NCI-H524 treated with DMSO at 0.1 percent for 48 hours (cell line): Measurements from ENCODE around the gene NHS.

ENCODE experiments used
- DNase-seq: peaks from one replicate; lab custom pipeline; 2025; lab: John Stamatoyannopoulos, UW

The NHS gene

GRCh38 chrX:17590892-17591740, 216.1 kb downstream of the NHS start:
- peak; percentile 53 for DNase-seq

GRCh38 chrX:17591741-17592110, 216.7 kb downstream of the NHS start:
- DNase-seq = no peak

DNA sequence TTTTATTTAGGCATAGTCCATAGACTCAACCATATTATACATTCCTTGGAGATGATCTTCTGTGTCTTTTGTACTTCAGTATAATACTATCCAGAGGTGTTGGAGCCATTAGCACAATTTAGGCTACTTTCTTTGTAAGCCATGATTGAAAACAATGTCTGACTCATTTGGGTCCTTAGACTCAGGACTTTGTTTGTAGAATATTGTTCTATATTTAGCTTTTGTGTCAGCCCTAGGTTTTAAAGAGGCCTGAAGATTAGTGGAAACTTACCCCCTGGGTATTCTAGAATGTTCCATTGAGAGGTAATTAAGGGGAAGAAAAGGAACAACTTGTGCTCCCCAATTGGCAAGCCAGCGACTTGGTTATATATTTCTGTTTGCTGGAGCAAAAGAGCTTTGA, 217.1 kb downstream of the NHS start:
- DNase-seq = no peak

DNA sequence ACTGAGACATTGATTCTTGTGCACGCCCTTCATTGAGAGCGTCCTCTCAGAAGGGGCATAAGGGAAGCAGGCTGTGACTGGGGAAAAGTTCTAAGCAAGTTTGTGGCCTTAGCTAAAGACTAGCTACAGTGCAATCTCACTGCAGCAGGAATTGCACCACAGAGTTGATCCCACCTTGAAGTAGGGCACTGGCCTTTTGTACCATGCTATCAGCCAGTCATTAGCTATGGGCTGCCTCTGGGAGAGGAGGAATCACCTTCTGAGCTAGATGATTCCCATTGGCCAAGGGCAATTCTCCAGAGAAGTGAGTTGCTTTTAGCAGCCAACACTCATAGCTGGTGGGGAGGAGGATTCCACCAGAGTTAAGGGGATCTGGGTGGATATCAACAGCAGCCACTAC, 219.7 kb downstream of the NHS start:
- DNase-seq = no peak

DNA sequence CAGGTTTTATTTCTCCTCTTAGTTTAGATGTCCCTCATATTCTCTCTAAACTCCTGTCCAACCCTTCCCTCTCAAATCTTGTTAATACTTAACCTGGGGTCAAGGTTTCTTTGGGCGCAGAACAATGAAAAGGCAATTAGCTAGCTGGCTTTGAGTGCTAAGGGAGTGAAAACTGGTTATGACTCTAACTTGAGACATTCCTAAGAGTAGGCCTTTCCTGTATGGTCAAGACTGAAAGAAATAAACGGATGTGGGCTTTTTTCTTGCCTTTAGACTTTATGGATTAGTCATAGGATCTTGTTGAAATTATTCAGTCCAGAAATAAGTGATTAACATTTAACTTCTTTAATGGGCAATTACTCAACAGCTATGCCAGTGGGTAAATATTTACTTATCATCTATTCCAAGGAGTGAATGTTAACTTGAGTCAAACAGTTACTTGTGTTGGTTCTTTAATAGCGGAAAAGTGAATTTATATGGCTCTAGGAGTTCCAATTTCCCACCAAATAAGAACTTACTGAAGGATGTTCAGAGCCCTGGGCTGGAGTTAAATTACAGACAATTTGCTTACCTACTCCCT, 220.5 kb downstream of the NHS start:
- DNase-seq = no peak

- no peak for DNase-seq
Observed at GRCh38 chrX:17596061-17596460, 221.1 kb downstream of the NHS start.

GRCh38 chrX:17596546-17597205, 221.7 kb downstream of the NHS start:
- no peak for DNase-seq

- DNase-seq = no peak
Observed at GRCh38 chrX:17597327-17597726, 222.3 kb downstream of the NHS start.

DNA sequence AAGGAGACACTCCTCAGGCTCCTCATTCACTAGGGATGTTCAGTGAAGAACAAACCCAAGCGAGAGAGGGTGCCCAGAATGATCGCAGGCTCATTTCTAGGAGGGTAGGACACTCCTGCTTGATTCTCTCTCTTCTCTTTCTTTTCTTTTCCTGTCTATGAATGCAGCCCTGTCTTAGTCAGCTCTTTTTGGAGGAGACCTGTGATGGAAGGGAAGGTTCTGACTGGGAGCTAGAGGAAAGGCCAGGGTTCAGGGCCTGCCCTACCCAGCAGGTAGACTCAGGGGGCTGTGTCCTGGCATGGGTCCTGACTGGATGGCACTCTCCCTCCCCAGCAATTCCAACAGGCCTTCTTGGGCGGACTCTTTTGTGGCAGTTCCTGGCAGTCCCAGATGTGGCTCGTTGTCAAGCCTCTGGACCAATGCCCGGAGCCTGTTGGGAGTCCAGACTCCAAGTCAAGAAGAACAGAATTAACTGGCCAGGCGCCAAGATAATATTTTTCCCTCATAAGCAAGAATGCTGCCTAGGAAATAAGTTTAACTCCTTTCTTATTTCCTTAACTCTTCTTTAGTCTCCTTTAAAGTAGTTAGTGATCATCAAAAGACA, 222.9 kb downstream of the NHS start:
- DNase-seq = no peak

DNA sequence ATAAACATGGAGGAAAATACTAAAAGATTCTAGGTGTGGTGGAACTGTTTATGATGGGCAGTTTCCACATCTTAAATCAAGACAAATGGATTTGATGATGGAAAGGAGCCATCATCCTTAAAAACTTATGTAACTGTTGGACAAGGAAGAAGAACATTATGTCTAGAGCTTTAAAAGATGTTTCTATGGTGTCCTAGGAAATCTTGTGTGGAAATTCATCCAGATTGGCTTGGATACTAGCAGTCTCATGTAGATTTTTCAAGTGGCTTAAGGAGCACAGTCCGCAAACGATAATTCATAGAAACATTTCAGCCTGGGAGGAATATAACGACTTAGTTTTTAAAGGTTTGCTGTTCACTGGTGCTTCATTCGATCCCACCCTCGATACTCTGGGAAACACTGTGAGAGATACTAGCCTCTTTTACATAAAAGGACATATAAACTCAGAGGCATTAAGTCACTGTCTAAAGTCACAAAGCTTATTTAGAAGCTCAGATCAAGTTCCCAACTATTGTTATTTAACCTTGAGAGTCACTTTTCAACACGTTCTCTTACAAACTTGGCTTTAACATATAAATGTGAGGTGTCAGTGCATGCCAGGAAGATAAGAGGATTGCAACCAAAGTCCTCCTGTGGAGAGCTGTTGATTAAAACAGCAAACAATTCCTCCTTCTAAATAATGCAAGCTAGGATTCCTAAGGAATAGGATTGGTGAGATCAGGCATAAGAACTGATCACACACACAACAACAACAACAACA, 226.6 kb downstream of the NHS start:
- no peak for DNase-seq

- no peak for DNase-seq
Observed at GRCh38 chrX:17602245-17602644, 227.2 kb downstream of the NHS start.

DNA sequence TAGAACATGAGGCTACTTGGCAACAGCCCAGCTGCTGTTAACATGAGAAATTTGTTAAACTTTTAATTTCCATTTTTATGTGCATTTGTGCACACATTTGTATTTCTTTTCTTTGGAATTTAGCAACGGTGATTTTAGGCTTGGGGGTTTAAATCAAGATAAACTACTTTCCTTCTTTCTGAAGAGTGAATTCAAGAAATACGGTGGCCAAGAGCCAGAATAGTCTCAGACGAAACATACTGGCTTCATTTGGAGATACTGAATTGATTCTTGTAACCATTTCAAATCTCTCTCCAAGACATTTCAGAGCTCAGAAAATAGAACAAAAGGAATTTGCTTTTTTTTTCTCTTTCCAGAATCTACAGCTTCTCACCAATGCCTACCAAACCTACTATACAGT, 228.2 kb downstream of the NHS start:
- DNase-seq = no peak

GRCh38 chrX:17605676-17606075, 230.7 kb downstream of the NHS start:
- no peak for DNase-seq

DNA sequence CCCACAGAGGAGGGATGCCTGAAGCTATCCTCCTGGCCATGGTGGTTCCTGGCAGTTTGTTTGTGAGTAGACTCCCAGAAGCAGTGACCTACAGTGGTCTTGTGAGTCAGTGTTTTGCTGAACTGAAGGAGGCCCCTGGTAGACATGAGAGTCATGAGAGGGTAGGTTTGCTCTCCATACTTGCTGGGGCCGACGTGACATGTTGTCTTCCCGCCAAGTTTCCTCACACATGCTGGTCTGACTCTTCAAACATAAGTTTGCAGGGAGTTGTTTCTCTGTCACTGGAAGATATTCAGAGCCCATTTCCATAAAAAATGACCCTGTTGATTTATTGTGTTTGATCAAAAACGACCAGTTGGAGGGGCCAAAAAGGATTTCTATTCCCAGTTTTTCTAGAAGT, 231.2 kb downstream of the NHS start:
- no peak for DNase-seq

- DNase-seq = no peak
Observed at GRCh38 chrX:17608888-17609287, 233.9 kb downstream of the NHS start.

DNA sequence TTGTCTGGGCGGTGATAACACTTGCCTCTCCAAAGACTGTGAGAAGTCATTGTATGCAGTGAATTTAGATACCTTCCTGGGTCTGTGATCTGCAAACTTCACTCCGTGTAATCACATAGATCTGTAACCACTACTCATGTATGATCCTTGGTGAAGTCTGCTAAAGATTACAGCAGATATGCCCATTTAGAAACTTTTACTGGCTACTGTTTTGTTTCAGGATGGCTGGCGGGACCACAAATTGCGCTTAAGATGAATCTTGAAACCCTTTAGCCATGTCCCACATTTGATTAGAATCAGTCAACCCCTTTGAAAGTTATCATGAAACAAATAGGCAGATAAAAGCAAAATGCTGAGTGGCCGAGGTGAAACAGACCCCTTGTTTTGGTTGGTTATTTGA, 235.8 kb downstream of the NHS start:
- DNase-seq = no peak

GRCh38 chrX:17613979-17614588, 239.1 kb downstream of the NHS start:
- no peak for DNase-seq

DNA sequence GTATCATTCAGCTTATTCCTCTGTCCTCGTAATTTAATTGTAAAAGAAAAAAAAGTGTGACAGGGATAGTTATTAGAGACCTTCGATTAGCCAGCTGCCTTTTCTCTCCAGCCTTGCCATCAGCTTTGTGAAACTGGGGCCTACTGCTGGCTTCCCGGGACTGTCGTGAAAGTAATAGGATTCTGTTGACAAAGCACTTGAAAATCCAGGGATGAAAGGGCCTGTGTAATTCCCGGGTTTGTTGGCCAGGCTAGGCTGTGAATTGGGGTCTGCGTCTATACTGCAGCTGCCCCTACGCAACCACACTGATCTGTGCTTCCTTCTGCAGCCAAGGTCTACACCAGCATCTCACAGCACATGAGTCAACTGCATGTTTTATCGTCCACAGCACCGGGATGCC, 241.9 kb downstream of the NHS start:
- no peak for DNase-seq

DNA sequence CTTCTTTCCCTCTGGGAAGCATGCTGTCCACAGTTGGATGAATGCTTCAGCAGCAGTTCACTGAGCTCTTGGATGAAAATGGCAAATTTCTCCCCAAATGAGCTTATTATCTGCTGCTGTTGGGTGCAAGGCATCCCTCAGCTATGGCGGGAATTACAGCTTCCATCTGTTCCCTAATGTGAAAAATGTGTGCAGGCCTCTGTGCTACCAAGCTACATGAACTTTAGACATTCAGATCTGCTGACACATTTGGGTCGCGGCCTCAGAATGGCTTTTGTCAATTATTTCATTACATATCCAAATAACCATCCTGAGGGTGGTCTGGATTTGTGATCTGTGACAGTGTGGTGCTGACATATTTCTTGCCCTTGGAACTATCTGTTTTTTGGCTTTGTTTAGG, 242.8 kb downstream of the NHS start:
- DNase-seq = no peak

GRCh38 chrX:17621566-17622270, 246.7 kb downstream of the NHS start:
- no peak for DNase-seq

DNA sequence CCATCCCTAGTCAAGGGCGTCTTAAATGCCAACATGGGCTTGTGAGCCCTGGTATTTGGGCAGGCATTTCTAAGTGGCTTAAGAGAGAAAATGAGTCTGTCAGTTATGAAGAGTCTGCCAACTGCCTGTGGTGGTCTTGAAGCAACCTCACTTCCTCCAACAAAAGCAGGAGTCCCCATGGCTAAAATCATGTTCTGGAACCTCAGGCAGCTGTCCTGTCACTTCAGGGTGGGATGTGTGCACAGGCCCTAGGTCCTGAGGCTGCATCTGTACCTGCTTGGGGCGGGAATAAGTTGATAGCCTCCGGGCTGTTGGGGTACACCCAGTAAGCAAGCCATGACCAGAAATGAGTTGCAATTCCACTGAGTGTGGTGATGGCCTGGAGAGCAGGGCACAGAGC, 247.3 kb downstream of the NHS start:
- DNase-seq = no peak
